Activated T-helper 9 cell treated with anti-CD3 and anti-CD28 coated beads, Interleukin-2, amount 50 U/mL, for 16 hours (primary cell): Measurements from ENCODE around the gene OR51E2.
"Not testable (repeated sequence)": the region's sequence is repeated elsewhere in the genome, so short reads cannot be mapped to it uniquely, and the experiment has no call there.

Experiments
- DNase-seq: peaks from one replicate; pipeline ENCODE4 v3.0.0-alpha.2; 2020; ENCODE audit warnings: low read depth

The OR51E2 gene

GRCh38 chr11:4697585-4697984 is at the start of gene OR51E2:
Gene OR51E2 (minus strand): TSS chr11:4697853. CDS start chr11:4682711, 15,142 bp downstream.
- no peak for DNase-seq

- no peak for DNase-seq
Measured at GRCh38 chr11:4740735-4741134, 43.1 kb upstream of the OR51E2 start.

- no peak for DNase-seq
Measured at GRCh38 chr11:4727171-4727570, 29.5 kb upstream of the OR51E2 start.

GRCh38 chr11:4722616-4723534 is 25.2 kb upstream of the OR51E2 start:
- not testable (repeated sequence) for DNase-seq

GRCh38 chr11:4714300-4714699 is 16.6 kb upstream of the OR51E2 start:
- DNase-seq: no peak

GRCh38 chr11:4713241-4713640 is 15.6 kb upstream of the OR51E2 start:
- no peak for DNase-seq

GRCh38 chr11:4704790-4705334 is 7.2 kb upstream of the OR51E2 start:
- DNase-seq: no peak

- DNase-seq: no peak
Measured at GRCh38 chr11:4704054-4704789, 6.6 kb upstream of the OR51E2 start, which contains the start of gene MMP26. Gene MMP26 (plus strand): TSS chr11:4704784.

- no peak for DNase-seq
Measured at GRCh38 chr11:4700436-4700820, 2.8 kb upstream of the OR51E2 start.

GRCh38 chr11:4699697-4700435 is 2.2 kb upstream of the OR51E2 start:
- DNase-seq: no peak

- no peak for DNase-seq
Measured at GRCh38 chr11:4695442-4695841, 2.2 kb downstream of the OR51E2 start.

- no peak for DNase-seq
Measured at GRCh38 chr11:4684631-4685285, 12.9 kb downstream of the OR51E2 start.

- no peak for DNase-seq
Measured at GRCh38 chr11:4682623-4683419, 14.8 kb downstream of the OR51E2 start.

- DNase-seq: no peak
Measured at GRCh38 chr11:4680341-4680740, 17.3 kb downstream of the OR51E2 start.

GRCh38 chr11:4677948-4678347 is 19.7 kb downstream of the OR51E2 start:
- DNase-seq: no peak

- no peak for DNase-seq
Measured at GRCh38 chr11:4673781-4674180, 23.9 kb downstream of the OR51E2 start.

GRCh38 chr11:4672470-4672869 is 25.2 kb downstream of the OR51E2 start:
- DNase-seq: no peak

GRCh38 chr11:4671741-4672140 is 25.9 kb downstream of the OR51E2 start:
- no peak for DNase-seq

GRCh38 chr11:4665424-4665823 is 32.2 kb downstream of the OR51E2 start:
- no peak for DNase-seq

GRCh38 chr11:4664786-4665185 is 32.9 kb downstream of the OR51E2 start:
- DNase-seq: no peak

GRCh38 chr11:4664183-4664582 is 33.5 kb downstream of the OR51E2 start:
- no peak for DNase-seq
